ENCODE data around the gene MGAT4A.
"Not testable (repeated sequence)": the region's sequence is repeated elsewhere in the genome, so short reads cannot be mapped to it uniquely, and the experiment has no call there.

MGAT4A gene

GRCh38 chr2:98759827-98760625 is 29.1 kb upstream of the MGAT4A start:
- H3K27ac ChIP-seq = no peak overlapping the region
- no peak for TF ChIP-seq ZFX (IDR thresholded peaks at IDR 0.05)
- no peak for TF ChIP-seq CTCF (conservative IDR thresholded peaks at IDR 0.05)

GRCh38 chr2:98759338-98759737 is 28.4 kb upstream of the MGAT4A start:
- TF ChIP-seq CTCF (conservative IDR thresholded peaks at IDR 0.05) (no peak), ZFX (IDR thresholded peaks at IDR 0.05) (no peak)
- H3K27ac ChIP-seq = no peak overlapping the region

- peak overlapping the region; percentile 20 for H3K27ac ChIP-seq
- no peak for TF ChIP-seq ZFX (IDR thresholded peaks at IDR 0.05)
- TF ChIP-seq CTCF (conservative IDR thresholded peaks at IDR 0.05) = no peak
Observed at GRCh38 chr2:98757904-98758421, 27.0 kb upstream of the MGAT4A start.

GRCh38 chr2:98753801-98754200 is 22.9 kb upstream of the MGAT4A start:
- TF ChIP-seq CTCF (conservative IDR thresholded peaks at IDR 0.05) (no peak), ZFX (IDR thresholded peaks at IDR 0.05) (no peak)
- no peak overlapping the region for H3K27ac ChIP-seq

- not testable (repeated sequence) for H3K27ac ChIP-seq
Observed at GRCh38 chr2:98752711-98753110, 21.8 kb upstream of the MGAT4A start.

GRCh38 chr2:98751748-98752147 is 20.8 kb upstream of the MGAT4A start:
- TF ChIP-seq ZFX (IDR thresholded peaks at IDR 0.05) (no peak), CTCF (conservative IDR thresholded peaks at IDR 0.05) (no peak)
- H3K27ac ChIP-seq = no peak overlapping the region

- TF ChIP-seq CTCF (conservative IDR thresholded peaks at IDR 0.05) (no peak), ZFX (IDR thresholded peaks at IDR 0.05) (no peak)
- no peak overlapping the region for H3K27ac ChIP-seq
Observed at GRCh38 chr2:98750593-98751282, 19.8 kb upstream of the MGAT4A start.
